HG02571 (cell line): Measurements from ENCODE around the gene SND1.

Experiments
- ATAC-seq: cut with Tn5 transposase; IDR thresholded peaks from one replicate; pipeline ENCODE4 v1.9.1; 2021; ENCODE audit warnings: mild to moderate bottlenecking, moderate library complexity; ENCODE audit not compliant: unreplicated experiment

The SND1 gene

DNA sequence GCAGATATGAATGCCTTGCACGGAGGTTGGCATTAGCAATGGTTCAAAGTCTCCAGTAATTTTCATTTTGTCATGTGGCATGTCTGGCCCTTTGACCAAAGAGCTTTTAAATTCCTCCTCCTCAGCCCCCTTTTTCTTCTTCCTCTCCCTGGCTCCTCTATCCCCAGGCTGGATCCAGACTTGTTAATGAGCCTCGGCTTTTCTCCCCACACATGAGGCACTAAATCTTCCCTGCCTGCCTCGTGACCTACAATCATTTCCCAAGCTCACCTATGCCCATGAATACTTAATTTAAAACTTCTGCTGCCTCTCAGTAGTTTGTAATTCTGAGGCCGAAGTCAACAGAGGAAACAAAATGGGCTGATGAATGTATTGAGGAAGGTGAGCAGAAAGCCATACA is 402.5 kb downstream of the SND1 start:
- no peak for ATAC-seq

DNA sequence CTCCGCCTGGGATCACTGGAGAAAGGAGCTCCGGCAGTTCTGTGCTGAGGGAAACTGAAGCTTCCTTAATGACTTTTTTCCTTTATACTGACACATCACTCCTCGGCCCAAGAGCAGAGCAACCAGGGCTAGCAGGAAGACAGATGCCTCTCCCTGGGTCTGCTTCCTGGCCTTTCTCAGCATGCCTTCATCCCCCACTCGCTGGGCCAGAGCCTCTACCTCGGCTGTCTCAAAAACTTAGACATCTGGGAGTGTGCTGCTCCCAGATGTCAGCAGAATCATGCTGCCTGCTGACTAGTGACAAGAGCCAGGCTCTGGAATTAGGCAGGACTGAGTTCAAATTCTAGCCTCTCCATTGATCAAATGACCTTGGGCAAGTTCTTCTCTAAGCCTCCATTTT is 403.6 kb downstream of the SND1 start:
- ATAC-seq: no peak

DNA sequence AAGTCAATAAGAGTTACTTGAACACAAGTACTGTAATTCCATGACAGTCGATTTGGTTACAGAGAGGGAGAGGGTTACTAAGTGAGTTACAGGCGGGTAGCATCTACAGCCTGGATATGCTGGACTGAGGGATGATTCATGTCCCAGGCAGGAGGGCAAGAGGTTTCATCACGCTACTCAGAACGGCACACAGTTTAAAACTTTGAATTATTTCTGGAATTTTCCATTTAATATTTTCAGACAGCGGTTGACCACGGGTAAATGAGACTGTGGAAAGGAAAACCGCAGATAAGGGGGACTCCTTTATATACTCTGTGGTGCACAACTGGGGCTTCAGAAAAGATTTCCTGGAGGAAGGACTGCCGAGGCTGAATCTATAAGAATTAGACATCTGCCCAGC is 404.9 kb downstream of the SND1 start:
- no peak for ATAC-seq

DNA sequence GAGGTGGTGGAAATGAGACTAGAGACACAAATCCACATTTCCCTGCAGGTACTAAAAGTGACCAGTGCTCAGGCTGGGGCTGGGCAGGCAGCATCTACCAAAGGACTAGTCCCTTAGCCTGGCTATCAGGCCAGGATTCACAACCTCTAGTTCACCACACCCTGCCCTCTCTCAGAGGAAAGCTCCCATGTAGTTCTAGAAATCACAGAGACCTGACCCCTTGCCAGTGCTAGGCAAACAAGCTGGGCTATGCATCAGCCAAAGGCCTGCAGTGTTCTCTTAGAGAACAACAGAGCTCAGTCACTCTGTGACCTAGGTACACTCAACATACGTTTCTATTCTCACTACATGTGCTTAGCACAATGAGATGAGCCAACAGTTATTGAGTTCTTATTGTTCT is 405.9 kb downstream of the SND1 start:
- ATAC-seq: no peak

DNA sequence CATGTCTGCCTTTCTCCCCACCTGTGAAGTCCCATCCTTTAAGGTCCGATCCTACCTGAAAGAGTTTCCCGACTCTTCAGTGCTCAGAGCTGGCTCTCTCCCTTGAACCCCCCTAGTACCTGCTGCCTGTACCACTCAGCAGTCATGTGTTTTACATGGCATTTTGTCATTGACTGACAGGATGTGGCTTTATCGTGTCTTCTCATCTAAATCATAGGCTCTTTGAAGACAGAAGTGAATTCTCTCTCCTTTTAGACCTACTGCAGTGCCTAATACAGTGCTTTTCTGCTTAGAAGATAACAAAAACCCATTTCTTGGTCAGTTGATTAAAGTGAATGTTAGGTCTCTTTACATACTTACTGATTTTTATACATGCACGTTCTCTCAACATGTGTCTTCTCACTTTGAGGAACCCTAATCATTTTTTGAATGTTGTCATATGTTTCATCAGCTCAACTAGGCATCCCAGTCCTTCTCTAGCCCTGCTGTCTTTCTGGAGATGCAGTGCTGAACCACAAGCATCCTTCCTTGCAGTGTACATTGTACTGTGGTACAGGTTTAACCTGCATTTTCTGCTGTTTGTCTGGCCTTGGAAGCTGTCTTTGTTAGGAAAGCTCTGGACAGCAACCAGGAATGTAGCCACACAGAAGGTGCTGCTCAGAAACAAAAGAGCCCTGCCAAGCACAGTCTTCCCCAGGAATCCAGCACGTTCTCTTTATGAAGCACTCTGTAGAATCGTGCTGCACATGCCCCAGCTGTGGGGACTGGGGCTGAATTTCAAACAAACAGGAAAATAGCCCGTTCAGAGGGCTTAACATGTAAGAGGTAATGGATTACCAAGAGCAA is 407.4 kb downstream of the SND1 start:
- no peak for ATAC-seq

DNA sequence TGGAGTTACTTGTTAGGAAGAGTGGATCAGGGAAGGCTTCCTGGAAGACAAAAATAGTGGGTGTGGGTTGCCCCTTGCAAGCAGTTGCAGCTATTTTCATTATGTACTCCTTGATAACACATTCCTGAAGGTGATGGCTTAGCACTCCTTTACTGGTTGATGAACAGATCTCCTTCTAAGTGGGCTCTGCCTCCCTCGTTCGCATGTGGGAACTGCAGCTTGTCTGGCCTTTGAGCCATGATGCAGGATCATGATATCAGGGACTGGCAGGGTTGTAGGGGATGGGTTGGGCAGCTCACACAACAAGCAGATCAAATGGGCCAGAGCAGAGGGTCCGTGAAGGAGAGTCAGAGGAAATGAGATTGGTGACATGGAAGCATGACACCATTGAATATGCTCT is 408.0 kb downstream of the SND1 start:
- no peak for ATAC-seq

DNA sequence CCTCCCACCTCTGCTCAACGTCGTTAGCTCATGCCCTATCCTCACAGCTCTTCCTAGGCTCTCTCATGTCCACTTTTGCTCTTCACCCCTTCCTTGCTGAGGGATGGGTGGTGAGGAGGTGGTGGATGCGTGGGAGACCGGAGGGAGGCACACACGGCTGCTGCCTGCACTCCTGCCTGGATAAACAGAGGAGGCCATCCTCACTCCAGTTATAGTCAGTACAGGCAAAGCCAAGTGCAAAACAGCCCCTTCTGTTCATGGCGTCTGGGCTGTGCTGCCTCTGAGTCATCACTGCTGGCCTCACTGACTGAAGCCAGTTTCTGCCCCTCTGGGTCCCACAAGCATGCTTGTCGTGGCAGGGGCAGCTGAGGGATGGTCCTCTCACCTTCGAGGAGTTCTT is 411.1 kb downstream of the SND1 start:
- no peak for ATAC-seq

DNA sequence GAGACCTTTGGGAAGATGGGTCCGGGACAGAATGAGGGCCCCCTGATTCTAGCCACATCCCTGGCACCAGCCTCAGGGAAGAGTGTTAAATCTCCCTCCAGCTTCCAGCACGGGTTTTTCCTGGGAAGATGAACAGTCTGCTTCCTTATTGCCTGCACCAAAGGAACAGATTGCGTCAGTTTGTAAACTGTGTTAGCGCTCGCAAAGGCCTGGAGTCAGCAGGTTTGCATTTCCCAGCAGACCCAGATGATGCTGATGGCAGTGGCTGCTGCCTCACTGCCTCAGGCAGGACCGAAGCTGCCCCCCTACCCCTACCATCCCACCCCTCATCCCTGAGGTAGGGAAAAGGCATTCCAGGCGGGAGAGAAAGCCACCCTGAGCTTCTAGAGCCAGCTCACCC is 413.9 kb downstream of the SND1 start:
- no peak for ATAC-seq

DNA sequence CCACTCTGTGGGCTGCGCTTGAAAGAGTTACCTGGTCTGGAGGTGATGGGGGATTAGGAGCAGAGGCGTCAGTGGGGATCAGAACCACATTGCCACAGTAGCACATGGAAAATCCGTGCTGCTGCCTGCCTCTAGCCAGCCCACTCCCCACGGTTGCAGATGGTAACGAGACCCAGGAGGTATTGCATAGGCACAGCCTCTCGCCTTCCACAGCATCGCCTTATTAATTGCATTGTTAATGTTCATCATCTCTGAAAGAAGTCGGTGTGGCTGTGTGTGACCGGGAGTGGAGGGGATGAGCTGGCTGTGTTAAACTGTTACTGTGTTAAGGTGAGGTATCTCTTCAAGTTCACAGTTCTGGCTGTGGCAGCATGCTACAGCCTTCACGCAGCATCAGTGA is 414.4 kb downstream of the SND1 start:
- ATAC-seq: no peak

DNA sequence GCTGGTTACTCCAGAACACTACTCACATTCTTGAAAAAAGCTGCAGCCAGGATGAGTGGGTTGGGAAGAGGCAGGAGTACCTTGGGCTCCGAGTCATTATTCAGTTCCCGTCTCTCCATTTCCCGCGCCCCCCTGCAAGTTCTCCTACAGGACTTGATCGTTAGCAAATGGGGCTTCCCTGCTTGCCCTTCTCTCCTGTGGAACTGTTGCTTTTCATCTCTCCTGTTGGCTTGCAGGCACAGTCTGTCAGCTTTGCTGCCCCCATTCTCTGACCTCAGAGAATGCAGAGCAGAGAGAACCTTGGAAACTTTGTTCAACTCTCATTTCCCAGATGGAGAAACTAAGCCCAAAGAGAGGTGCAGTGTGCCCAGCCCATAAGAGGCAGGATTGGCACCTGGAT is 414.9 kb downstream of the SND1 start:
- no peak for ATAC-seq

DNA sequence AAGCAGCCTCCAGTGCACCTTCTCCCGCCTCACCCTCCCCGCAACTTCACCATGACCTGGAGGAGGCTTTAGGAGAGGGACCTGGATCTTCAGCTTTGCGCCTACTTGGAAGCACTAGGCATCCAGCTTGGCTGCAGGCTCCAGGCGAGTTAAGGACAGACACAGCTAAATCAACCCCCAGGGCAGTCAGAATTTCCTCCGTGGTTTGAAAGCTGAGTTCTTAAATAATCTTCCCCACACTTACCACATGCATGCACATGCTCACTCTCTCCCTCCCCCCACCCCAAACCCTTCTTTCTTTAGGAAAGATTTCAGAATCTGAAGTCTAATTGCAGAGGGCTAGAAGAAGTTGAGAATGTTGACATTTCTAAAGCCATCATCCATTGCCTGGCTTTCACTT is 416.0 kb downstream of the SND1 start:
- no peak for ATAC-seq

DNA sequence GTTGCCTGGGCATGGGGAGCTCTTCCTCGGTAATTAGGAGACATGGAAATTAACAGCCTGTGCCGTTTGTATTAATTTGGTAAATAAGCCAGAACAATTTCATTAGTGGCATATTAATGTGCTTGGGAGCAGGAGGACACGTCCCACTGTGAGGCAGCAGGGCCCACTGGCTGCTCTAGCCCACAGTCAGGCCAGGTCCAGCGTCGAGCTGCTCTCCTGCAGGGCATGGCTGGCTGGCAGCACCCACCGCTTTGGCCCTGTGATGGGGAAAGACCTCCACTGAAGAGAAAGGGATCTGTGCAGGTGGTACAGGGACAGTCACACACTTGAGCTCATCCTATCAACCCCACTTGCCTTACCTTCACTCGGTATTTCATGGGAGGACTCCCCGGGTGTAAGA is 416.8 kb downstream of the SND1 start:
- ATAC-seq: no peak

DNA sequence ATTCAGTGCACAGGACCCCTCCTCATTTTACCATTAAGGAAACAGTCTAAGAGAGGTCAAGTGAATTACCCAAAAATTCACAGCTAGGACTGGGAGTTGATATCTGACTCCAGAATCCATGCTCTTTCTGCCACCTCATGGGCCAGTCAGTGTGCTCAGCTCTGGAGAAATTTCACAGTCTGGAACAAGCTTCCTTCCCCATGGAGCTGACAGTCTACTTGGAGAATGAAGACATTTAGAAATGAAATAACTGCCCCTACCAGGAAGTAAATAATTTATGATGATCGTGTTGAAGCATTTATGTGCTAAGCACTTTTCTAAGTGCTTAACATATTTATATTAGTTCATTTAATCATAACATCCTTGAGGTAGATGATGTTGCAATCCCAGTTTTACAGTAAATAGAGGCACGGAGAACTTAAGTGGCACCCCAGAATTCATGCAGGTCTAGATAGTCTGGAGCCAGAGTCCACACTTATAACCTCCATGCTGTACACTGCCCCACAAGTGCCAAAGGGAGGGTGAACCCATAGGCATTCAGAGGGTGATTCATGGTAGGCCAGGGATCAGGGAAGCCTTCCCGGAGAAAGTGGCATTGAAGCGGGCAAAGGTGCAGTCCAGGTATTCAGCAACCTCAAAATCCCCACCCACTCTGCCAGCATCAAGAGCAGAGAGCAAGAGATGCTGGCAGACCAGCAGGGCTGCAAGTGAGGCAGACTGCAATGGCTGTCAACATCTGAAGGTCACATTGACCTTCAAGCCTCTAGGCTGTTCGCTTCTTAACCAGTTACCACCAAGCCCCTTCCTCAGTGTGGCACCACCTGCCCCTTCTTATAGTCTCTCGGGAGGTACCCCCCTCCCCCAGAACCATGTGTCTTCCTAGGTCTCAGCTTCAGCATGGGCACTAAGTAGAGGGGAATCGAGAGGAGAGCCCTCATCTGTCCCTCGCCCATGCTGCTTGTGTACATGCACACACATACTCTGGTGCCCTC is 417.7 kb downstream of the SND1 start:
- ATAC-seq: no peak

DNA sequence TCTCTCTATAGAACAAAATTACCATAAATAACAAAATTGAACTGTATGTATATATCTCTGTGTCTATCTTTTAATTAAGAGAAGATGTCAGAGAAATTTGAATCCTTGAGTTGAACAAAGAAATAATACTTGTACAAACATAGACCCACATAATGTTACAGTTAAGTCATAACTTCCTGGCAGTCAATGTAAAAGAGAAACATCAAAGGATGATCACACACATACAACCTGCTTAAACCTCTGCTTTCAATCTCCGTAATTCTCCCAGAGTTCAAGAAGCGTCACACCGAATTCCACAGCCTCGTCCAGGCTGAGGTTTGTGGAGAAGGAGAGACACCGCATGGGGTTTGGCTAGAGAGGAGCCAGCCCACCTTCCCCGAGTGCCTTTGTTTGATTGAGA is 419.4 kb downstream of the SND1 start:
- ATAC-seq: no peak

DNA sequence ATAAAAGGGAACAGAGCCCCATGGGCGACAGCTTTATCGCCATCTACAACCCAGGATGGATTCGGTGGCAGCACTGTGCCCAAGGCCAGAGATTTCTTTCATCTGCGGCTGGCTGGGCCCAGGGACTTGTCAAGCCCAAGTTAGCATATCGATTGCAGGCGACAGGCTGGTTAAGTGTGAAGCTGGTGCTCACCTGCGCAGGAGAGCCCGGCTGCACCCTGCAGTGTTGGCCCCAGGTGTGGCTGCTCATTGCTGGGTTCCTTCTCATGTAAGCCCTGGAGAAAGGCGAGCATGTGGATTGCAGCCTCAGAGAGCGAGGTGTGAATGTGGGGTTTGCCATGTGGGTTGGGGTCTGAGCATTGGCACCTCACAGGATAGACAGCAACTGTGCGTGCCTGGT is 419.8 kb downstream of the SND1 start:
- ATAC-seq: no peak

DNA sequence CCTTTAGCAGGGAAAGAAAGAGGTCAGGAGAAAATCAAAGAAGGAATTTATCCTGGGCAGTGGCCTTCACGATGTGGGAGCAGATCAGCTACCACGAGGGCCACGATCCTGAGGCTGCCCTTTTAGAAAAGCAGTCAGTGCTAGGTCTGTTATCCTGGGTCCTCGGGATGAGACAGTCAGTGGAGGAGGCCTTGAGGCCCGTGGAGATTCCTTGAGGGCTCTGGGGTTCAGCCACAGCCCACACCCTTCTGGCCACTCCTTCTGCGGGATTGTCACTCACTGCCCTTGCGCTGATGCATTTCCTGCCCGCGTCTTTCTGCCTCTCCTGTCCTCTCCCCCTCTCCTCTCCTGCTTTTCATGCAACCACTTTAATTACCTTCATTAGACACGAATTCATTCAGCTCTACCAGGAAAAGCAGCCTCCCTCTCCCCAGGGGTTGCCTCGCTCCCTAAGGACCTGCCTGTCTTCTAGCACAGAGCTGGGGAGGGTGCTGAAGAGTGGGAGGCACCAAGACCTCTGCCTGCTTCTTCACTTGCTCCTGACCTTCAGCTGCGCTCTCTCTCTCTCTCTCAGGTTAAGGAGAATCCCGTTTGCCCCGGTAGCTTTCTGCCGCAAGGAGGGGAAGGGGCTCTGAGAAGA is 421.8 kb downstream of the SND1 start:
- no peak for ATAC-seq

DNA sequence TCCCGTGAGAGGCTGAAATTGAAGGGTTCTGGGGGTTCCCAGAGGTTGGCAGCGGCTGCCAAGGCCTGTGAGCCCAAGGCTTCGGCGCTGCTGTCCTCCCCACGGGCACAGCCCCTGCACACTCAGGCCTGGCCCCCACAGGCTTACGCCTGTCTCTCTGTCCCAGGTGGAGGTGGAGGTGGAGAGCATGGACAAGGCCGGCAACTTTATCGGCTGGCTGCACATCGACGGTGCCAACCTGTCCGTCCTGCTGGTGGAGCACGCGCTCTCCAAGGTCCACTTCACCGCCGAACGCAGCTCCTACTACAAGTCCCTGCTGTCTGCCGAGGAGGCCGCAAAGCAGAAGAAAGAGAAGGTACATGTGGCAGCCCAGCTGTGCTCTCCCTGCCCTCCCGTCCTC is 422.3 kb downstream of the SND1 start:
- no peak for ATAC-seq

DNA sequence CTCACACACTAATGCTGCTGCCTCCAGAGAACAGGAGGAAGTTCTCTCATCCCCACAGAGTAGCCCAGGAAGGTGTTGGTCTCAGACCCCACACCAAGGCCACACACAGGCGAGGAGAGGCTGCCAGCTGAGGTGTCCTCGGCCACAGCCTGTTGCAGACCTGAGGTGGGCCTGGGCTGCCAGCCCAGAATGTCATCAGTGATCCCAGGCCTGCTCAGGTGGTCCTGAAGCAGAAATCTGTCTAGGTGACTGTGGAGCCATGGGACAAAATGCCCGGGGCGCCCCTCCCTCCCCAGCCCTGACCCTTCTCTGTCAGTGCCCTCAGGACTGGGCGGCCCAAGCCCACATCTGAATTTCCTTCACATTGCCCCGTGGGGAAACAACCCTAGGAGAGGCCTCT is 422.7 kb downstream of the SND1 start:
- ATAC-seq: no peak

DNA sequence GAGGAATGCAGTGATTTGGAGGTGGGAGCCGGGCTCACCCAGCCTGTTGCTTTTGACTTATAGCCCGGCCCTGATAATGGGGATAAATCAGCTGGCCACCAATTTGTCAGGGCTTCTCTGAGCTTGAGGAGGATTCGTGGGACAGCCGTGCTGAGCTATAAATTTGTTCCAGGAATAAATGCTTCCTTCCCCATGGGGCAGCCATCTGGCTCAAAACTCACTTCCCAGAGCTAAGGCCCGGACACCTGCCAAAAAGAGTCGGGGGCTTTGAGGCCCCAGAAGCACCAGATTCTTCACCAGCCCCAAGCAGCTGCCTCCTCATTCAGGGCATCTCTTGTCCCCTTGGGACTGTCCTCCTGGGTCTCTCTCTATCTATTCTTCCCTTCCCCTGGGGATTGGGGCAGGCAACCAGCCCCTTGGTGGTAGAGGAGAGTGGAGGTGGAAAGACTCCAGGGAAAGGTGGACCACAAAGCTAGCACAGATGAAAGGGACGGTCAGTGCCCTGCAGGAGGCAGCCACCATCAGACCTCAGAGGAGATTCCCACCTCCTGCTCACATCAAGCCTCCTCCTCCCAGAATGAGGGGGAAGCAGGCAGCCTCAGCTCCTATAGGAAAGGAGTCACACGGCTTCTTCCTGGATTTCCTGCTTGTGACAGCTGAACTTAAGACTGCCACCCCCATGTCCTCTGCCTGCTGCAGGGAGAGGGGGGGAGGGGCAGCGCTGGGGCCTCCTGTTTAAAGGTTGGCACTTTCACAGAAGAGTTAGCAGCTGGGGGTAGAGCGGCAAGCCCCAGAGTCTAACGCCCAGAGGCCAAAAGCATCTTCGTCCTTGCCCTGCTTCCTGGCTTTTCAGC is 423.5 kb downstream of the SND1 start:
- ATAC-seq: no peak

DNA sequence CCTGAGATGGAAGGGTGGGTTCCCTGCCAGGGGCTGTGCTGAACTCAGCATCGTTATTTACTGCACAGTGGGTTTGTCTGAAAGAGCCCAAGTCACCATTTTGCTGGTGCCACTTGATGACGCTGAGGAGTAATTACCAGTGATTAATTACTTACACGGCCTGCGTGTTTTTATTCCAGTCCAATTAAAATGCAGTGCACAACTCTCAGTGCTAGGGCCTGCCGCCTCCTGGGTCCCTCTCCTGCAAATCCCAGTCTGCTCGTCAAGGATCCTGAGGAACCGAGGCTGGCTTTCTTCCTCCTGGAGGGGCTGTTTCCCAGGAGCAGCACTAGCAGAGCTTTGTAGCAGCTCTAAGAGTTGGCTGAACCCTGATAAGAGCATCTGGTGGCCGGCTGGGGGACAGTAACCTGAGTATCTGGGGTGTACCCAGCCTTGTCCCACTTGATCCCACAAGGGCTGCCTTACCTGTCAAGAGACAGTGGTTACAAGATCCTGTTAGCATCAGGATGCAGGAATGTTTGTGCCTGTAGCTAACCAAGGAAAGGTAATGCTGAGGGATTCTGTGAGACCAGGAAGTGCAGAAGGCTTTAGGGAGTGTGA is 424.3 kb downstream of the SND1 start:
- no peak for ATAC-seq
